ENCODE results near the gene LILRA6.
"Not testable (repeated sequence)": the region's sequence is repeated elsewhere in the genome, so short reads cannot be mapped to it uniquely, and the experiment has no call there.

The LILRA6 gene

GRCh38 chr19:54242646-54243045 lies at the start of gene LILRA6:
Gene LILRA6 (minus strand): TSS chr19:54242790.
- H3K9me3 Mint-ChIP-seq; ATAC-seq; H3K4me1 Mint-ChIP-seq; H3K27ac Mint-ChIP-seq; H3K36me3 Mint-ChIP-seq (ENCODE audit: low read depth); DNase-seq; H3K4me3 Mint-ChIP-seq: not testable (repeated sequence)
- H3K27me3 Mint-ChIP-seq: peaks cover 19% of the 10 kb centered on the region

GRCh38 chr19:54289160-54289559 lies 46.6 kb upstream of the LILRA6 start:
- not testable (repeated sequence) for ATAC-seq; H3K4me1 Mint-ChIP-seq; H3K27ac Mint-ChIP-seq; H3K4me3 Mint-ChIP-seq; DNase-seq; H3K36me3 Mint-ChIP-seq (ENCODE audit: low read depth); H3K9me3 Mint-ChIP-seq
- H3K27me3 Mint-ChIP-seq: peaks cover 18% of the 10 kb centered on the region

DNA sequence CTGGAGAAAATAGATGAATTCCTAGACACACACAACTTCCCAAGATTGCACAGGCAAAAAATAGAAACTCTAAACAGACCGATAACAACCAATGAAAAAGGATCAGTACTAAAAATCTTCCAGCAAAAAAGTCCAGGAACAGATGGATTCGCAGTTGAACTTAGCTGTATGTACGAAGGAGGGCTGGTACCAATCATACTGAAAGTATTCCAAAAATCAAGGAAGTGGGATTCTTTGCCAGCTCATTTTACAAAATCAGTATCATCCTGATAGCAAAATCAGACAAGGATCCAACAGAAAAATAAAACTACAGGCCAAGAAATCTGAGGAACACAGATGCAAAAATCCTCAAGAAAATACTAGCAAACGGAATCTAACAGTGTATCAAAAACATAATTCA lies 44.9 kb upstream of the LILRA6 start:
- H3K27ac Mint-ChIP-seq: no peak overlapping the region
- H3K9me3 Mint-ChIP-seq: no peaks in the 10 kb centered on the region
- H3K4me1 Mint-ChIP-seq: peaks cover 12% of the 10 kb centered on the region
- H3K36me3 Mint-ChIP-seq (ENCODE audit: low read depth): no peaks in the 10 kb centered on the region
- no peak for DNase-seq
- H3K4me3 Mint-ChIP-seq: no peak overlapping the region
- peaks cover 15% of the 10 kb centered on the region for H3K27me3 Mint-ChIP-seq
- ATAC-seq: no peak

DNA sequence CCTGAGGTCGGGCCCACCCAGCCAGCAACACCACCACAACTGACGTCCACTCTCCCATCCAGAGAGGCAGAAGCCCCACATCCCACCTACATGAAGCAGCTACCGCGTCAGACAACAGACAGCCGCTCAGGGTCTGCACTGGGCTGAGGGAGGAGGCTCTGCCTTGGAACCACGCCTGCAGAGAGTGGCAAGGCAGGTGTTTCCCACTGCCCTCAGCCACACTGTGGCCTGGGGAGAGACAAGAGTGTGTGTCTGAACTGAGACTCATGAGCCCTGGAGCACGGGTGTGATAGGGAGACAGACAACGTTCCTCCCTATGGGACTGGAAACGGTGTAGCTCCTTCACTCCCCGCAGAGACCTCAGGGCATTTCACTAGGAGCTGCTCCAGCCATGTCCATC lies 43.7 kb upstream of the LILRA6 start:
- peaks cover 17% of the 10 kb centered on the region for H3K4me1 Mint-ChIP-seq
- H3K36me3 Mint-ChIP-seq (ENCODE audit: low read depth); H3K4me3 Mint-ChIP-seq; DNase-seq; H3K27ac Mint-ChIP-seq; H3K9me3 Mint-ChIP-seq; ATAC-seq: not testable (repeated sequence)
- H3K27me3 Mint-ChIP-seq: peaks cover 18% of the 10 kb centered on the region

DNA sequence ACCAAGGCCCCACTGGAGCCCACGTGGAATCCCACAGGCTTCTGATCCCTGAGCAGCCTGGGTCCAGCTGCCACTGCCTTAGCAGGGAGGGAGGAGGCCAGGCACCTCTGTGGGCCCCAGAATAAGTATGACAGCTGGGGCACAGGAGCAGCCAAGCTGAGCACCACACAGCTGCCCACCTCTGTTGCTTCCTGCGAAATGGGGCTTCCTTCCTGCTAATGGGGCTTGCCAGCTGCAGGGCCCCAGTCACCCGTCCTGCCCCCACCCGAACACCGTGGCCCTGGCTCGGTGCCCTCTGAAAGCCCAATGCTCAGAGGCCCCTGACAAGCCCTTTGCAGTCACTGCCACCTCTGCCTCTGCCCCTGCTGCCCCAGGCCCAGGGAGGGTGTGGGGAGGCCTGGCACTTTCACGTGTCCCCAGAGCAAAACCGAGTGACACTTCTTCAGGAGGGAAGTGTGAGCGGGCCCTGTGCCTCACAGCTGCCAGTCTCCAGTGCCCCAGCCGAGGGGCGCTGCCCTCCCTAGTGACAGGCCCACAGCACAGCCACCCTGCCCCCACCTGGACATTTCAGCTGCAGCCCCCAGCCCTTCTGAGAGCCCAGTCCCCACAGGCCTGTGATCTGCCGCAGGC lies 43.0 kb upstream of the LILRA6 start:
- not testable (repeated sequence) for H3K27ac Mint-ChIP-seq, H3K9me3 Mint-ChIP-seq
- ATAC-seq: peak; percentile 37

GRCh38 chr19:54282686-54283470 lies 40.3 kb upstream of the LILRA6 start:
- no peak overlapping the region for H3K4me3 Mint-ChIP-seq
- peaks cover 28% of the 10 kb centered on the region for H3K27me3 Mint-ChIP-seq
- H3K9me3 Mint-ChIP-seq: no peaks in the 10 kb centered on the region
- ATAC-seq (peak; percentile 16), DNase-seq (no peak)
- no peaks in the 10 kb centered on the region for H3K36me3 Mint-ChIP-seq (ENCODE audit: low read depth)
- H3K4me1 Mint-ChIP-seq: peaks cover 19% of the 10 kb centered on the region
- no peak overlapping the region for H3K27ac Mint-ChIP-seq

More for the DNA sequence above, 43.0 kb upstream of the LILRA6 start:
- DNase-seq; H3K4me3 Mint-ChIP-seq; H3K36me3 Mint-ChIP-seq (ENCODE audit: low read depth): not testable (repeated sequence)
- Mint-ChIP-seq H3K4me1 (peaks cover 19% of the 10 kb centered on the region), H3K27me3 (peaks cover 21% of the 10 kb centered on the region)

GRCh38 chr19:54281729-54282075 lies 39.1 kb upstream of the LILRA6 start:
- not testable (repeated sequence) for DNase-seq; H3K4me3 Mint-ChIP-seq; H3K9me3 Mint-ChIP-seq; H3K27ac Mint-ChIP-seq; H3K36me3 Mint-ChIP-seq (ENCODE audit: low read depth); ATAC-seq
- Mint-ChIP-seq H3K27me3 (peaks cover 28% of the 10 kb centered on the region), H3K4me1 (peaks cover 19% of the 10 kb centered on the region)

- Mint-ChIP-seq H3K4me1 (peaks cover 19% of the 10 kb centered on the region), H3K36me3 (ENCODE audit: low read depth) (no peaks in the 10 kb centered on the region), H3K9me3 (no peaks in the 10 kb centered on the region), H3K27me3 (peaks cover 29% of the 10 kb centered on the region), H3K4me3 (peak within 1 kb of the TSS; percentile 14), H3K27ac (no peak within 1 kb of the TSS)
- ATAC-seq: no peak
- no peak for DNase-seq
These were observed 38.6 kb upstream of the LILRA6 start, which contains the start of gene LILRB2 for GRCh38 chr19:54281007-54281728. Gene LILRB2 (minus strand): TSS chr19:54281110. CDS start chr19:54280496, 614 bp downstream.

- H3K27me3 Mint-ChIP-seq: peaks cover 29% of the 10 kb centered on the region
- H3K4me3 Mint-ChIP-seq; H3K9me3 Mint-ChIP-seq; DNase-seq; H3K36me3 Mint-ChIP-seq (ENCODE audit: low read depth); H3K27ac Mint-ChIP-seq; ATAC-seq: not testable (repeated sequence)
- H3K4me1 Mint-ChIP-seq: peaks cover 19% of the 10 kb centered on the region
These were observed 37.9 kb upstream of the LILRA6 start for GRCh38 chr19:54280441-54280840.

- H3K9me3 Mint-ChIP-seq; H3K36me3 Mint-ChIP-seq (ENCODE audit: low read depth); ATAC-seq; H3K4me3 Mint-ChIP-seq; H3K27ac Mint-ChIP-seq; DNase-seq: not testable (repeated sequence)
- peaks cover 29% of the 10 kb centered on the region for H3K27me3 Mint-ChIP-seq
- H3K4me1 Mint-ChIP-seq: peaks cover 19% of the 10 kb centered on the region
These were observed 37.4 kb upstream of the LILRA6 start for GRCh38 chr19:54280025-54280424.

DNA sequence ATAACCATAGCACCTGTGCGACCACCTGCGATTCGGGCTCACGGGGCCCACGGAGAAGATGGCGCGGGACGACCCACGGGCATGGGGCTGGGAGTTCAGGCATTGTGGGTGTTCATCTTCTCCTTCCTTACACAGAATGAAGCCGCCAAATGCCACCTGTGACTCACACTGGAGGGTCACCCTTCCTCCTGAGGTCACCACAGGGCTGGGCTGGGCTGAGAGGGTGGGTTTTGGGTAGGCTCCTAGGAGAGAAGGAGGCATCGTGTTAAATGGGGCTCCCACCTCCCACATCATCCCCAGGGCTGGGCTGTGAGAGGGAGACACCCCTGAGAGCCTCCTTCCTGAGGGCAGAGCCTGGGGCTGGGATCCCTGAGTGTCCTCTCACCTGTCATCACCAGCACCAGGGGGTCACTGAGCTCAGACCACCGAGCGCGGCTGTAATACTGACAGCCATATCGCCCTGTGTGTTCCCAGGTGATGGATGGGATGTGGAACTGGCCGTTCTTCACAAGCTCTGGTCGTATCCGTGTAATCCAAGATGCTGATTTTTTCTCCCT lies 36.9 kb upstream of the LILRA6 start:
- Mint-ChIP-seq H3K4me3 (no peak overlapping the region), H3K36me3 (ENCODE audit: low read depth) (no peaks in the 10 kb centered on the region), H3K4me1 (peaks cover 15% of the 10 kb centered on the region), H3K27ac (no peak overlapping the region), H3K27me3 (peaks cover 29% of the 10 kb centered on the region), H3K9me3 (no peaks in the 10 kb centered on the region)
- no peak for DNase-seq
- no peak for ATAC-seq

- H3K27ac Mint-ChIP-seq; H3K36me3 Mint-ChIP-seq (ENCODE audit: low read depth); ATAC-seq: not testable (repeated sequence)
These were observed 36.1 kb upstream of the LILRA6 start for GRCh38 chr19:54278571-54279195.

GRCh38 chr19:54278056-54278455 lies 35.5 kb upstream of the LILRA6 start:
- H3K4me3 Mint-ChIP-seq; ATAC-seq; H3K27ac Mint-ChIP-seq; DNase-seq; H3K36me3 Mint-ChIP-seq (ENCODE audit: low read depth); H3K9me3 Mint-ChIP-seq: not testable (repeated sequence)
- Mint-ChIP-seq H3K4me1 (peaks cover 11% of the 10 kb centered on the region), H3K27me3 (peaks cover 35% of the 10 kb centered on the region)

More at GRCh38 chr19:54278571-54279195, 36.1 kb upstream of the LILRA6 start:
- Mint-ChIP-seq H3K27me3 (peaks cover 34% of the 10 kb centered on the region), H3K4me1 (peaks cover 15% of the 10 kb centered on the region)
- DNase-seq, H3K4me3 Mint-ChIP-seq, H3K9me3 Mint-ChIP-seq: not testable (repeated sequence)

DNA sequence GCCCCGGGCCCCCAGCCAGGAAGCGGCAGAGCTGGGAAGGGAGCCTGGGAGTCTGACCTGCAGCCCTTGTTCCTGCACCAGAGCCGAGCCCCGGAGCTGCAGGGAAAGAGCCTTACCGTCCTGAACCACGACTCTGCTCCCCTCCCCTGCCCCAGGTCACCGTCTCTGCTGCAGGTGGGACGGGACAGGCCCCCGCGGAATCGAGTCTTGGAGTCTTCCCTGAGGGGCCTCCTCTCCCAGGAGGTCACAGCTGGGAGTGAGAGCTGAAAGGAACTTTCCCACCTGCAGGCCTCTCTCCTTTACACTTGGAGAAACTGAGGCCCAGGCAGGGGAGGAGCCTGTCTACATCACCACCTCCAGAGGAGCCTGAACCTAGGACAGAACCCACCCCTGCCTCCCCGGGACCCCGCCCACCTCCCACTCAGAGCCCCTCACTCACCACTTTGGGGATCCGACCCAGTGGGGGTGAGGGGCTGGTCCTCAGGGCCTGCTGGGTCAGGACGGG lies 34.6 kb upstream of the LILRA6 start:
- DNase-seq, H3K4me3 Mint-ChIP-seq: not testable (repeated sequence)

More for the DNA sequence above, 34.6 kb upstream of the LILRA6 start:
- H3K27ac Mint-ChIP-seq; H3K9me3 Mint-ChIP-seq; H3K4me1 Mint-ChIP-seq; ATAC-seq; H3K36me3 Mint-ChIP-seq (ENCODE audit: low read depth): not testable (repeated sequence)
- peaks cover 35% of the 10 kb centered on the region for H3K27me3 Mint-ChIP-seq
